ENCODE data around the gene PSD4. TPM values are rescaled to one million over a fixed set of nuclear protein-coding genes. Genes with fewer than 3 reads are reported as not detected.

PSD4 gene
- total RNA-seq, 4 donors from 2014 or later = 6.3 to 27.6 (median 13.1) TPM

DNA sequence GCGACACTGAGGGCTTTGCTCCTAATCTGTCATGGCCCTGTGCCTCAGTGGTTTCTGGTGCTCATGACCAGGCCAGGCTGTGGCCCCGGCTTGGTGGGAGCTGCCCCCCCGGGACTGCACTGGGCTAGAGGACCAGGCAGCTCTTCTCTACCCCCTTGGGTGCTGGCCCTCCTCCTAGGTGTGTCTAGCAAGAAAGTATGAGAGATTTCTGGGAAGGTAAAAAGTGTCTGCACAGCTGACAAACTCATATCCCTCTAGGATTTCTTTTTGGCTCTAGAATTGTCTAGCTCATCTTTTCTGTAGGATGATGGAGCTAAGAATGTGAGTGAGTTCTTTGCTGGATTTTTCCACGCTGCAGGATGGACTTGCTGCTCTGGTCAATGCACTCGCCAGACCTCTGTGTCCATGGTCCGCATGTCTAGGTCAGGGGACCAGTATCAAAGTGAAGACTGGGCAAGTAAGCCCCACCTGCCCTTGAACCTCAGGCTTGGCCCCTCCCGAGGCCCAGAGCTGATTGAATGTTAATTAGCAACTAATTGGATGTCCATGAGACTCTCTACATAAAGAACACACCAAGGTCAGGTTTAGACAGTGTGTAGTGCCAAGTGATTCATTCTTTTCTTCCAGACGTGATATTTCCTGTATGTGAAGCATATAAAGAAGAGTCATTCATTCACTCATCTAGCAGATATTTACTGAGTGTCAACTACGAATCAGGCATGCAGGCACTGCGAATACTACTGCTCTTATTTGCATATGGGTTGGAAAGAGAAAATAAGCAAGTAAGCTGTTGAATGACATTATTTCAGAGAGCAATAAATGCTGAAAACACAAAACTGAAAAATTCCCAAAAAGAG lies 15.6 kb upstream of the PSD4 start:
- TF ChIP-seq CTCF (IDR thresholded peaks at IDR 0.05) = no peak
- ATAC-seq (ENCODE audit: low FRiP score) (peak; percentile 47), DNase-seq (ENCODE audit: low spot score) (no peak)

DNA sequence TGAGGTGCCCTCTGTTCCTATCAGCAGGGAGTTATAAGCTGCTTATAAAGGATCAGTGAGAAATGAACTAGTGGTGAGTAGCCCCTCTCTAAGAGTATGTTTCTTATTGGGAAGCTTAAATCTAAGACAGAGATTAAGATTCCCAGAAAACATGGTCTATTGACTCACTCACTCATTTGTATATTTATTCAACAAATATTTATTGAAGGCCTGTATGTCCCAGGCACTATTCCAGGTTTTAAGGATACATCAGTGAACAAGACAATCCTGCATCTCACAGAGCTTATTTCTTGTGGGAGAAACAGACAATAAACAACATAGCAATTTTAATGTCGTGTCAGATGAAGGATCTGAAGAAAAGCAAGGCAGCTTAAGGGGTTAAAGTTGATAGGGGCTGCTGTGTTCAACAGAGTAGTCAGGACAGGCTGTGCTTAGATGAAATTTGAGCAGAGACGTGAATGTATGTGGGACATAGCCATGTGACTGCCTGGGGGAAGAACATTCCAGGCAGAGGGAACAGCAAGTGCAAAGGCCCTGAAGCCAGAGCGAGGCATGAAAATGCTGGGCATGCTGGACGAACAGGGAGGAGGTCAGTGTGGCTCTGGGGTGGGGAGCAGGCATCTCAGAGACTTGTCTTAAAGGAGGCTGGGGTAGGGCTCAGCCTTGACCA lies 14.8 kb upstream of the PSD4 start:
- TF ChIP-seq CTCF (IDR thresholded peaks at IDR 0.05) = no peak
- ATAC-seq (ENCODE audit: low FRiP score) (no peak), DNase-seq (ENCODE audit: low spot score) (no peak)

GRCh38 chr2:113160248-113160647 lies 13.5 kb upstream of the PSD4 start:
- no peak for TF ChIP-seq CTCF (IDR thresholded peaks at IDR 0.05)
- DNase-seq (ENCODE audit: low spot score) = no peak
- no peak for ATAC-seq (ENCODE audit: low FRiP score)

DNA sequence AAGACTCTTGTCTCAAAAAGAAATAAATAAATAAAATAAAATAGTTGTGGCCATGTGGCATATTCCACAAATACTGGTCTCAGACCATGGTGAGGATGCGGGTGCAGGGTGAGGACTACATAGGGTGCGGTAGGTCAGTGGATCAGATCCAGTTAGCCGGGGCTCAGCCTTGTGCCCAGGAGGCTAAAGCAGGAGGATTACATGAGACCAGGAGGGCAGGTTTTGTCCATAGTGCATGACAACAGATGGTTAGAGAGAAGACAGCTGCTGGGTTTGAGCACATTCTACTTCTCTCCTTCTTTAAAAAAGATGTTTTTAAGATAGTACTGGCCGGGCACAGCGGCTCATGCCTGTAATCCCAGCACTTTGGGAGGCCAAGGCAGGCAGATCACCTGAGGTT lies 12.8 kb upstream of the PSD4 start:
- TF ChIP-seq CTCF (IDR thresholded peaks at IDR 0.05) = no peak
- DNase-seq (ENCODE audit: low spot score) (no peak), ATAC-seq (ENCODE audit: low FRiP score) (no peak)

DNA sequence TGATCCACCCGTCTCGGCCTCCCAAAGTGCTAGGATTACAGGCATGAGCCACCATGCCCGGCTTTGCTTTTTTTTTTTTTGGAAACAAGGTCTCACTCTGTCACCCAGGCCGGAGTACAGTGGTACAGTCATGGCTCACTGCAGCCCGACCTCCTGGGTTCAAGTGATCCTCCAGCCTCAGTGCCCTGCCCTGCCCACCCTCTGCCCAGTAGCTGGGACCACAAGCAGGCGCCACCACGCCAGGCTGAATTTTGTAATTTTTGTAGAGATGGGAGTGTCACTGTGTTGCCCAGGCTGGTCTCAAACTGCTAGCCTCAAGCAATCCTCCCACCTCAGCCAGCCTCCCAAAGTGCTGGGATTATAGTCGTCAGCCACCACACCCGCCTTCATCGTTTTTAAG lies 11.6 kb upstream of the PSD4 start:
- no peak for TF ChIP-seq CTCF (IDR thresholded peaks at IDR 0.05)
- ATAC-seq (ENCODE audit: low FRiP score) (no peak), DNase-seq (ENCODE audit: low spot score) (no peak)

DNA sequence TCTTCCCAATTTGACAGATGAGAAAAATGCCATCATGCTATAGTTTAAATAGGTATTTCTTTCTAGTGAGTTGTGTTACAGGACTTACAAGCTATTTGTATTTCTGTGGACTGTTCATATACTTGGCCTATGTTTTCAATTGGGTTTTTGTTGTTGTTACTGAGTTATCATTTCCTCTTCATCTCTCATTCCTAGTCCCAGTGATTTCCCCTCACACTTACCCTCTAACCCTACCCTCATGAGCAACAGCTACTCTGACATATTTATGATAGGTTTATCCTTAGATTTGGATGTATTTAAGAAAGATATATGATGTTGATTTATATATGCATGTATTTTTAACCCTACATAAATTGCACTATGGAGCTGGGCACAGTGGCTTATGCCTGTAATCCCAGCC lies 10.9 kb upstream of the PSD4 start:
- DNase-seq (ENCODE audit: low spot score) (no peak), ATAC-seq (ENCODE audit: low FRiP score) (no peak)
- no peak for TF ChIP-seq CTCF (IDR thresholded peaks at IDR 0.05)
